ENCODE results near the gene SEMA4F.
A peak's percentile ranks its signal among the peaks of the same experiment; 100 is the strongest.

The SEMA4F gene

GRCh38 chr2:74659462-74659861, 5.4 kb downstream of the SEMA4F start:
- DNase-seq (ENCODE audit: low spot score) = no peak

GRCh38 chr2:74668087-74668486, 14.0 kb downstream of the SEMA4F start:
- no peak for DNase-seq (ENCODE audit: low spot score)

GRCh38 chr2:74670263-74670662, 16.2 kb downstream of the SEMA4F start:
- DNase-seq (ENCODE audit: low spot score) = no peak

- peak; percentile 47 for DNase-seq (ENCODE audit: low spot score)
Observed at GRCh38 chr2:74671479-74671878, 17.4 kb downstream of the SEMA4F start.

- DNase-seq (ENCODE audit: low spot score) = no peak
Observed at GRCh38 chr2:74673826-74674528, 19.9 kb downstream of the SEMA4F start.

- no peak for DNase-seq (ENCODE audit: low spot score)
Observed at GRCh38 chr2:74675090-74675489, 21.0 kb downstream of the SEMA4F start.

- no peak for DNase-seq (ENCODE audit: low spot score)
Observed at GRCh38 chr2:74676331-74676730, 22.3 kb downstream of the SEMA4F start.

GRCh38 chr2:74679615-74680014, 25.6 kb downstream of the SEMA4F start:
- DNase-seq (ENCODE audit: low spot score) = no peak

GRCh38 chr2:74682501-74682900, 28.5 kb downstream of the SEMA4F start:
- DNase-seq (ENCODE audit: low spot score) = no peak

- no peak for DNase-seq (ENCODE audit: low spot score)
Observed at GRCh38 chr2:74685408-74685807, 31.4 kb downstream of the SEMA4F start.

- DNase-seq (ENCODE audit: low spot score) = no peak
Observed at GRCh38 chr2:74688881-74689280, 34.8 kb downstream of the SEMA4F start.

GRCh38 chr2:74689671-74690070, 35.6 kb downstream of the SEMA4F start:
- DNase-seq (ENCODE audit: low spot score) = no peak

GRCh38 chr2:74690571-74690970, 36.5 kb downstream of the SEMA4F start:
- peak; percentile 44 for DNase-seq (ENCODE audit: low spot score)

GRCh38 chr2:74691929-74692328, 37.9 kb downstream of the SEMA4F start:
- DNase-seq (ENCODE audit: low spot score) = no peak

- no peak for DNase-seq (ENCODE audit: low spot score)
Observed at GRCh38 chr2:74693213-74693612, 39.2 kb downstream of the SEMA4F start.

GRCh38 chr2:74693668-74694067, 39.6 kb downstream of the SEMA4F start:
- no peak for DNase-seq (ENCODE audit: low spot score)

- no peak for DNase-seq (ENCODE audit: low spot score)
Observed at GRCh38 chr2:74694281-74694680, 40.2 kb downstream of the SEMA4F start.

GRCh38 chr2:74695663-74696062, 41.6 kb downstream of the SEMA4F start:
- DNase-seq (ENCODE audit: low spot score) = no peak

- DNase-seq (ENCODE audit: low spot score) = no peak
Observed at GRCh38 chr2:74696829-74697228, 42.8 kb downstream of the SEMA4F start.

- DNase-seq (ENCODE audit: low spot score) = no peak
Observed at GRCh38 chr2:74700643-74701372, 46.8 kb downstream of the SEMA4F start.

- no peak for DNase-seq (ENCODE audit: low spot score)
Observed at GRCh38 chr2:74702001-74702715, 48.1 kb downstream of the SEMA4F start.

GRCh38 chr2:74703373-74703772, 49.3 kb downstream of the SEMA4F start:
- DNase-seq (ENCODE audit: low spot score) = no peak

- DNase-seq (ENCODE audit: low spot score) = no peak
Observed at GRCh38 chr2:74704216-74704615, 50.2 kb downstream of the SEMA4F start.

Data from kidney capillary endothelial cell (primary cell).